Measurements from ENCODE around the gene LGALS12.

LGALS12 gene

GRCh38 chr11:63564784-63565350, 59.0 kb downstream of the LGALS12 start:
- Histone ChIP-seq H3K4me2 (ENCODE audit: low read length) (peak overlapping the region; percentile 13; the same call in 1 of the 2 replicates), H3K36me3 (replicated peaks; ENCODE audit: low read depth, low read length) (no peaks in the 10 kb centered on the region), H2AFZ (ENCODE audit: low read depth, low read length) (no peak overlapping the region), H3K79me2 (ENCODE audit: low read length) (no peaks in the 10 kb centered on the region), H3K9ac (ENCODE audit: low read length) (no peak overlapping the region), H3K4me3 (ENCODE audit: low read length) (no peak overlapping the region), H3K4me1 (ENCODE audit: low read length) (peaks cover 36% of the 10 kb centered on the region), H3K27me3 (ENCODE audit: low read depth, low read length) (peaks cover 29% of the 10 kb centered on the region), H4K20me1 (ENCODE audit: insufficient read depth, low read length) (no peaks in the 10 kb centered on the region), H3K27ac (ENCODE audit: low read length) (no peak overlapping the region), H3K9me3 (ENCODE audit: insufficient read depth, low read length) (no peaks in the 10 kb centered on the region)
- TF ChIP-seq, protein P1, sequence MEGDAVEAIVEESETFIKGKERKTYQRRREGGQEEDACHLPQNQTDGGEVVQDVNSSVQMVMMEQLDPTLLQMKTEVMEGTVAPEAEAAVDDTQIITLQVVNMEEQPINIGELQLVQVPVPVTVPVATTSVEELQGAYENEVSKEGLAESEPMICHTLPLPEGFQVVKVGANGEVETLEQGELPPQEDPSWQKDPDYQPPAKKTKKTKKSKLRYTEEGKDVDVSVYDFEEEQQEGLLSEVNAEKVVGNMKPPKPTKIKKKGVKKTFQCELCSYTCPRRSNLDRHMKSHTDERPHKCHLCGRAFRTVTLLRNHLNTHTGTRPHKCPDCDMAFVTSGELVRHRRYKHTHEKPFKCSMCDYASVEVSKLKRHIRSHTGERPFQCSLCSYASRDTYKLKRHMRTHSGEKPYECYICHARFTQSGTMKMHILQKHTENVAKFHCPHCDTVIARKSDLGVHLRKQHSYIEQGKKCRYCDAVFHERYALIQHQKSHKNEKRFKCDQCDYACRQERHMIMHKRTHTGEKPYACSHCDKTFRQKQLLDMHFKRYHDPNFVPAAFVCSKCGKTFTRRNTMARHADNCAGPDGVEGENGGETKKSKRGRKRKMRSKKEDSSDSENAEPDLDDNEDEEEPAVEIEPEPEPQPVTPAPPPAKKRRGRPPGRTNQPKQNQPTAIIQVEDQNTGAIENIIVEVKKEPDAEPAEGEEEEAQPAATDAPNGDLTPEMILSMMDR (IDR thresholded peaks at IDR 0.05; ENCODE audit: low read depth, low read length), result no peak
- no peak for TF ChIP-seq EZH2phosphoT487 (IDR thresholded peaks at IDR 0.05; ENCODE audit: low read depth)

All from OCI-LY3 (cell line).